Posterior vena cava (tissue), 2 donors: ENCODE data around the gene CTDSPL. TPM values are rescaled to one million over a fixed set of nuclear protein-coding genes. Genes with fewer than 3 reads are reported as not detected.

ENCODE experiments used
- DNase-seq: peaks from one replicate; pipeline ENCODE4 v3.0.0-alpha.2; 2020; ENCODE audit warnings: low spot score
- intact Hi-C, 2 donors: fragments of 100-400 bp; cut with DNase I; formaldehyde crosslinking; loops; one replicate each; pipeline versions ENCODE4 v1.14.1 to v1.14.2; 2022 to 2023
- total RNA-seq, 2 donors: library from RNA; stranded (reverse); fragmentation: NEBNext Ultra II Directional; extraction: Animal tissue kit (Norgen Biotek cat#: 25700); gene quantifications; one replicate each; pipeline ENCODE4 v1.2.1, GENCODE V29; 2021
- donor health status: DM: yes; HTN: yes; CAD: no.
- donor health status: DM: yes; HTN: yes; CAD: no.

CTDSPL gene
- total RNA-seq, 2 donors from 2014 or later: 41.3 to 45.7 TPM

DNA sequence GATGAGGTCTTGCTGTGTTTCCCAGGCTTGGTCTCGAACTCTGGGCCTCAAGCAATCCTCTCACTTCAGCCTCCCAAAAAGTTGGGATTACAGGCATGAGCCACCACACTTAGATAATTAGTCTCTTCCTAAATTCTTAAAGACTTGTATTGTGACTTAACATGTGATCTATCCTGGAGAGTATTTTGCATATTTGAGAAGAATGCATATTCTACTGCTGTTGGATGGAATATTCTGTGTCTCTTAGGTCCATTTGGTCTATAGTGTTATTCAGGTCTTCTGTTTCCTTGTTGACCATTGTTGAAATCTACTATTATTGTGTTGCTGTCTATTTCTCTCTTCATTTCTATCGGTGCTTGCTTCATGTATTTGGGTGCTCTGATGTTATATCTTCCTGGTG lies 68.8 kb downstream of the CTDSPL start:
- no peak for DNase-seq
- intact Hi-C loops: no loop called here

DNA sequence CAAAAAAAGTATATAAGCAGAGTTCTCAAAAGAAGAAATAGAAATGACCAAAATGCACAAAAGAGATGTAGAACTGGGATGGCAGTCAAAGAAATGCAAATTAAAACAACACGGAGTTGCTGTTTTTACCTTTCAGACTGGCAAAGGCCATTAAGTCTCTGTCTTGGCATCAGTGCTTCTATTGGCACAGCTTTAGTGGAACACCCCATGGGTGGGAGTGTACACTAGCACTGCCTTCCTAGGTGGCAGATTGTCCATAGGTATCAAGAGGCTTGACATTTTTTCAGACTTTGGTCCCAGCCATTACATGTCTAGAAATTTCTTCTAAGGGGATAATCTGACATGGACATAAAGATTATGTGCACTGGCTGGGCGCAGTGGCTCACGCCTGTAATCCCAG lies 70.8 kb downstream of the CTDSPL start:
- no peak for DNase-seq
- intact Hi-C loops: no loop called here

DNA sequence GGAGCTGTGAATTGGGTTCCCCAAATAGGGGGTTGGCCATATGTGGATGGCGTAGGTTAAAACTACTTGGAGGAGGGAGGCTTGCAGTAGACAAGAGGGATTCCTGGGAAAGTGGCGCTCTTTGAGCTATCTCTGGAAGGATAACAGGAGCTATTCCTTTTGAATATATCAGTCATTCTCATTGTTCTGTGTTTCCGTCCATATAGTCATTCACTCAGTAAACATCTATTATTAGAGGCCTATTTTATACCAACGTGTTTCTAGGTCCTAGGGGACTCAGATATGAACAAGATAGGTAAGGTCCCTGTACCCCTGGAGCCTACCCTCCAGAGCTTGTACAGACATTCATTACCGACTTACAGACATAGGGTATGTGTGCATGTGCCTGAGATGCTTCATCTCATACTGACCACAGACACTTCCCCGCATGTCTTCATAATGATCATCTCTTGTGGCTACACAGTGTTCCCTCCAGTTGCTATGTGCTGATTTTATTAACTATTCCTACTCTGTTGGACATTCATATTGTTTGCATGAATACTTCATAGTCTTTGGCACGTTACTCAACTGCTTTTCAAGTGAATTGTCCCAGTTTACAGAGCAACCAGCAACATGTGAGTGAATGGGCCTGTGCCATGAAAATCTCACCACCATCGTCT lies 73.1 kb downstream of the CTDSPL start:
- intact Hi-C loops: loop anchor here in 1 of 2 donors (1.0 kb wide), 1 partner anchor 47 kb away; no protein-coding TSS in a partner anchor
- DNase-seq: no peak

DNA sequence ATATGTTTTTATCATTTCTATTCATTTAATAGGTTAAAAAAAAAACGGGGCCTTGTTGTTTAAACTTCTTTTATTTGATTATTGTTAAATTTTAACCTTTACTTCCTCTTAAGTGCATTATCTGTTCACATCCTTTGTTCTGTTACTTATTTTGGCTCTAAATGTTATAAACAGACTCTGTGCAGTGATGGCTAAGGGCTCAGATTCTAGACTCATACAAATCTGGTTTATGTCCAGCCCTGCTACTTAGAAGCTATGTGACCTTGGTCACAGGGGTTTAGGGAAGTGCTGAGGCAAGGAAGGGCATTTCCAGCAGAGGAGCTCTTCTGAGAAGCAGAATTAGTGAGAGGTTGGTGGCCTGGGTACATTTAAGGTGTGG lies 73.6 kb downstream of the CTDSPL start:
- no peak for DNase-seq
- intact Hi-C loops: no loop called here

DNA sequence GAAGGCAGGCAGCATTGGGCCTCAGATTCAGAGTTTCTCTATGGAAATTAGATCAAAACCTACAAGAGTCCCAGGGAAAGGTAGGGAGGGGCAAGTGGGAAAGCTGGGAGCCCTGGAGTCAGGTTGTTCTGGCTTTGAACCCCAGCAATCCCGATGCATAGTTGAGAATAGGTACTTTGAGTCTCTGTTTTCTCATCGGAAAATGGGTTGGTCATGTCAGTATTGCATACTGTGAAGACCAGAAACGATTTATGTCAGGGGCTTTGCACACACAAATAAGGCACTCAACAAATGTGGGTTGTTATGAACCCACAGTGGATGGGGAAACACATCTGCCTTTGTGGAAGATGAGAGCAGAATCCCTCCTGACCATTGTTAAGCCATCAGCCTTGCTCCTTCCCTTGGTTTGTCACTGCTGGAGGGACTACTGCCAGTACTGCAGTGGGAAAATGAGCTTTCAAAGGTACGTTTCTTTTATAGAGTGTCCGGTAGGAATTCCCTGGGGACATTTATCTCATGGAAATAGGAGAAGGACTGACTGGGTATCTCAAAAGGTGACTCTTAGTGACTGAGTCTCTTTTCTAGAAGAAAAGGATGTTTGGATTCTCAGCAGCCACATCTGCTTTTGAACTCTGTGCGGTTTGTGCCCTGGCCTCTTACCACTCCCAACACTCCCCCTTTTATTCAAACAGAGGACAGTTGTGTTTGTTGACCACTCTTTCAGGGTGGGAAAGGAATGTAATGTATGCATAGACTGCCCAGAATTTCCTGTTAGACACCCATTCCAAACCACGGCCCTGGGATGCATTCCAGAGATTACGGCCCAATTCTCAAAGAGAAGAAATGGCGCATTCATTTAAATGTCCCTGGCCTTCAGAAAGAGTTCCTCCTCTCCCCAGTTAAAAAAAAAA lies 74.3 kb downstream of the CTDSPL start:
- intact Hi-C loops: no loop called here
- DNase-seq: no peak

DNA sequence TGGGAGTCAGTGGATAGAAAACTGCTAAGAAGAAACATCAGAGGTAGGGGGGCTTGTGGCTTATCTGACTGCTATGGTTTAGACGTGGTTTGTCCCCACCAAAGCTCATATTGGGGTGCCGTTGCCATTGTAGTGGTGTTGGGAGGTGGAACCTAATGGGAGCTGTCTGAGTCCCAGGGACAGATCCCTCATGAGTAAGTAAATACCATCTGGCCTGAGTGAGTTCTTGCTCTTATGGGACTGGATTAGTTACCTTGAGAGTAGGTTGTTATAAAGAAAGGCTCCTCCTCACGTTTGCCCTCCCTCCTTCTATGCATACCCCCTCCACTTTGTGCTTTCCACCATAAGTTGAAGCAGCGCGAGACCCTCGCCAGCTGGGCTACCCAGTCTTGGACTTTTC lies 75.5 kb downstream of the CTDSPL start:
- intact Hi-C loops: no loop called here
- no peak for DNase-seq

DNA sequence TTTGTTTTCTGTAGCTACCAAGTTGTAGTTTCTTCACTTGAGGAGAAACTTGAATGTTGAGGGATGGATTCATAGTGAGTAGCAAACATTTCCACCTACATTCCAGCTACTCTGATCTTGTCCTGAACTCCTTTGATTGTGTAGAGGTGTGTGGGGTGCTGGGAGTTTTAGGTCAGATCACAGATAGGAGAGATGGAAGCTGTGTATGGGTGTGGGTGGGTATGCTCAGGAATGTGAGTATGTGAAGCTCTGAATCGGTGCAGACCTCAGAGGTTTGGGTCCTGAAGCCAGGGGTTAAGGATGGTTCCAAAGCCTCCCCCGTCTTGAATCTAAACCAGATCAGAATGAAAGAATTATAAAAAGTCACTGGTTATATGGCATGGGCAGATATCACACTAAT lies 76.3 kb downstream of the CTDSPL start:
- no peak for DNase-seq
- intact Hi-C loops: no loop called here

DNA sequence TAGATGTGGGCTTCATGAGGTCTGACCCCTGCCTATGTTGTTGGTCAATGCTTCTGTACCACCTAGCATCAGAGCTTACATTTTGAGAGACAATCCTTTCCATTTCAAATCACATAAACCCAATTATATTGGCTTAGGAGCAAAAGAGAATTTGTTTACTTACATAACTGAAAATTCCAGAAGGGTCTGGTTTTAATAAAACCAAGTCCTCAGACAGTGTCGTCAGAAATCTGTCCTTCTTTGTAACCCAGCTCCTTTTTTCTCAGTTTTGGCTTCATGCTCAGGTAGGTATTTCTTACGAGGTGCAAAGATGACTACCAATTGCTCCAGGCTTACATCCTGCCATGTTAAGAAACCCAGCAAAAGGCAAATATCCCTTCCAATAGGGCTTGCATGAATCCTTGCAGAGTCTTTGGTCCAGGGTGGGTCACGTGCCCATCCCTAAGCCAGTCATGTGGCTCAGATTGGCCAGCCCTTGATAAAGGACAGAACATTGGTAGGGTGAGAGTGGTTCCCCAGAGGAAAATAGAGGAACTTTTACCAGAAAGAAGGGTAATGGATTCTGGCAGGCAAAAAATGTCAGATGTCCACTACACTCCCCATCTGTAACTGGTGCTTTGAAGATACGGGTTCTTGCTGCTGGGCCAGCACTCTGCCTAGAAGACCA lies 78.7 kb downstream of the CTDSPL start:
- intact Hi-C loops: no loop called here
- DNase-seq: no peak

DNA sequence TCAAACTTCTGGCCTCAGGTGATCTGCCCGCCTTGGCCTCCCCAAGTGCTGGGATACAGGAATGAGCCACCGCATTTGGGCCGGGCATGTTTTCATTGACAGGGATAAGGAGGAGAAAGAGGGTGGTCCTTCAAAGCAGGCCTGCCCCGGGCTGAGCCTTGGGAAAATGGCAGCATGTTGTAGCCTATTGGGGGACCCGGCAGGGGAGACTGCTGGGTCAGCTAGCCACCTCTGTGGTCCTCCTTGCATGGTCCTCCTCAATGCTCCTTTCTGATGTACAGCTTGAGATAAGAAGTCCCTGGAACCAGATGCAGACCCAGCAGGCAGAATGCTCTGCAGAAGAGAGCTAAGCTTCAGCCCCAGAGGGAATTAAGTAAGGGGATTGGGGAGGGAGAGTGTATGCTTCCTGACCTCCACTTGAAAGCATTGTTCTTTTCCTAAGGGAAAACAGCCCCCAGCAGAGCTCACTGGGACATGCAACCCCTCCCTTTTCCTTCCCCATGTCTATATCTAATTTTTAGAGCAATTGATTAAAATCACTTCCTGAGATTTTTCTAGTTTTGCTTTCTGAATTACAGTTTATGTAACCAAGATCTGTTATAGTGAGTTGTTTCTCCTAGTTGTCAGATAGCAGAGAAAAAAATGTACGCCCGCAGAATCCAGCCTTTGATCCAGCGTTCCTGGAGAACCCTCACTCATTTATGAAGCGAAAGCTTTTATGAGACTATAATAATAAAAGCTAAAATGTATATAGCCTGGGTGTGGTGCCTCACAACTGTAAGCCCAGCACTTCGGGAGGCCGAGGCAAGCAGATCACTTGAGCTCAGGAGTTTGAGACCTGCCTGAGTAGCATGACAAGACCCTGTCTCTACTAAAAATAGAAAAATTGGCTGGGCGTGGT lies 80.2 kb downstream of the CTDSPL start:
- DNase-seq: no peak
- intact Hi-C loops: no loop called here

DNA sequence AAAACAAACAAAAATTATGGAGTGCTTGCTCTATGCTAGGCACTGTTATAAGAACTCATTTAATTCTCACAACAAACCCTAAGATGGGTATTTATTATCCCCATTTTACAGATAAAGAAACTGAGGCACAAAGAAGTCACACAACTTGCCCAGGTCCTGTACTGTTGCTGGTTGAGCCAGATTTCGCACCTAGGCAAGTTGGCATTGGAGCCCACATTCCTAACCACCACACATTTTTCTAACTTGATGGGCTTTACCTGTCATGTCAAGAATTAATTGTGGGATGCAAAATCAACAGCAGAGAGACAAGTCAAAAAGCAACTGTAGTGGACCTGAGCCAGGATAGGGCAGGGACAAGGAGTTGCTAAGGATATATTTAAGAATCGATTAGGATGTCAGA lies 81.0 kb downstream of the CTDSPL start:
- intact Hi-C loops: no loop called here
- no peak for DNase-seq

DNA sequence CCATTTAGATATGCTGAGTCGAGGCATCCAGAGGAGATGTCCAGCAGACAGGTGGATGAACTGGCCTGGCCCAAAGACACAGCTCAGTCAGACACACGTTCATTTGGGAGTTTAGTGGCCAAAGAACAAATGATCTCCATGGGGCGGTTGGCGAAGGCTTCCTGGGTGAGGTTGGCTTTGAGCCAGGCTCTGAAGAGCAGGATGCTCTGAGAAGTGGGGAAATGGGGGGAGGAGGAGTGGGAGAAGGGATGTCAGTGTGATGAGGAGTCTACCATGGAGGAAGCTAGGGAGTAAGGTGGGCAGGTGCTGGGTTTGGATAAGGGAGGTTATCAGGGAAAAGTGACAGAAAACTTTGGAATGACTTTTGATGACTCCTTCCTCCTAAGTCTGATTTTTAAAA lies 81.4 kb downstream of the CTDSPL start:
- no peak for DNase-seq
- intact Hi-C loops: no loop called here

DNA sequence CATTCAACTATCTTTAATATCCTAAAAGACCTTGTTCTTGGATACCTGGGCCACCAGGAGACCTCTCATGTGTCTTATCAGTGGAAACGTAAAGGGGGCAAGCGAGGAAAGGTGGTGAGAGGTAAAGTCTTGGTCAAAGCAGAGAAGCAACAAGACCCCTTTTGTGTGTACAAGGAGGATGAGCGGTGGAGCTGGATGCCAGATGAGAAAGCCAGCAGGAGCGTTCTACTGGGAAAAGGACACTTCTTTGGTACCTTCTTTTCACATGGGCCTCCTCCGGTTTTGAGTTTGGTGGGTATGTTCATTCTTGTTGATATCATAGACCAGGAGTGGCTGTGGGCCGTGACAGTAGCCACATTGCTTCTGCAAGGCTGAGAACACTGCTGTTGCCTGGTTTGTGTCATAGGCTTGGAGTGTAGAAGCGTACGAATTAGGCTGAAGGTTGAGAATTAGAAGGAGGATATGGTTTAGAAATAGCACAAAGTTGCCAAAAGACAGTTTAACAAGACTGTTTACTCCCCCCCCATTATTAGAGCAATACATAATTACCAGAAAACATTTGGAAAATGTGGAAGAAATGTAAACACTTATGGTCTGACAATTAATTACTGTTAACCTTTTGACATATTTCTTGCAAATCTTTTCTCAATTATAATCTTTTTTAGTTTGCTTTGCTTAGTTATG lies 82.1 kb downstream of the CTDSPL start:
- intact Hi-C loops: no loop called here
- no peak for DNase-seq

DNA sequence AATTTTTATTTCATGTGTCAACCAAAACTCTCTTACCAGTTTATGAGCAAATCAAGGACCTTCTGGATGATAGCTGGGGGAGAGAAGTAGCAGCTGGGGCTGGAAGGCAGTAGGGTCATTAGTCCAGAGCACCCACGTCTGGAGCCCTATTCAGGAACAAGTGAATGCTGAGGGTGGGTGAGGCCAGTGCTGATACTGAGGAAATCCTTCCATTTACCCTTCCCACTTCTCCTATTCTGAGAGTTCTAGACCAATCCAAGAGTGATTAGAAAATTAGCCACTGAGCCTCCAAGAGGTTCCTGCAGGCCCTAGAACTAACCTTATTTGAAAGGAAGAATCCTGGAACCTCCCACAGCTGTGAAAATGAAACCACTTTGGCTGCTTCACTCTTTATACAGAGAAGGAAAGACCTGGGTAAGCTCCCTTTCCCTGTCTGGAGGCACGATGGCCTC lies 82.7 kb downstream of the CTDSPL start:
- DNase-seq: no peak
- intact Hi-C loops: no loop called here

DNA sequence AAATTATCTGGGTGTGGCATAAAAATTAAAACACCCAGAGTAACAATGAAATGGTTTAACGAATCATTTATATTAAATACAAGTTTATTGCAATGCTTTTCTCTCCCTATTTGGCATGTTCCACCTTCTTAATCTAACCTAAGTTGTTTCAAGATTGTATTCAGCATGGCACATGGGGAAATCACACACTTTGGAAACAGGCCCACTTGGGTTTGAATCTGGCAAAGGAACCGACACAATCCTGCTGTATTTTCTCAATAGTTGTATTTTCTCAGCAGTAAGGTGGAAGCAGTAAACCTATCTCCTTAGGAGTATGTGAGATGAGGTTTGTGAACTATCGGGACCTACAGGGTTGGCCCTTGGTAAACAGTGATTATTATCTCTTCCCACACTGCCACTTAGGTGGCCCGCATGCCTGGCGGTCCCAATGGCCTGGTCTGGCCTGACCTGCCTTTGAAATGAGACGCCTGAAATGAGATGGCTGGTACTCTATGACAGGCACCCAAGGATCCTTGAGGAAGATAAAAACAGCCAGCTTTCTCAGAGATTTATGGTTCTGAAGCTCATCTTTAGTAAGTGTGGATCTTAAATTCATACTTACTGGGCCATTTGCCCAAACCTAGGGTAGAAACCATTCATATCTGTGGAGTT lies 83.6 kb downstream of the CTDSPL start:
- intact Hi-C loops: no loop called here
- no peak for DNase-seq

DNA sequence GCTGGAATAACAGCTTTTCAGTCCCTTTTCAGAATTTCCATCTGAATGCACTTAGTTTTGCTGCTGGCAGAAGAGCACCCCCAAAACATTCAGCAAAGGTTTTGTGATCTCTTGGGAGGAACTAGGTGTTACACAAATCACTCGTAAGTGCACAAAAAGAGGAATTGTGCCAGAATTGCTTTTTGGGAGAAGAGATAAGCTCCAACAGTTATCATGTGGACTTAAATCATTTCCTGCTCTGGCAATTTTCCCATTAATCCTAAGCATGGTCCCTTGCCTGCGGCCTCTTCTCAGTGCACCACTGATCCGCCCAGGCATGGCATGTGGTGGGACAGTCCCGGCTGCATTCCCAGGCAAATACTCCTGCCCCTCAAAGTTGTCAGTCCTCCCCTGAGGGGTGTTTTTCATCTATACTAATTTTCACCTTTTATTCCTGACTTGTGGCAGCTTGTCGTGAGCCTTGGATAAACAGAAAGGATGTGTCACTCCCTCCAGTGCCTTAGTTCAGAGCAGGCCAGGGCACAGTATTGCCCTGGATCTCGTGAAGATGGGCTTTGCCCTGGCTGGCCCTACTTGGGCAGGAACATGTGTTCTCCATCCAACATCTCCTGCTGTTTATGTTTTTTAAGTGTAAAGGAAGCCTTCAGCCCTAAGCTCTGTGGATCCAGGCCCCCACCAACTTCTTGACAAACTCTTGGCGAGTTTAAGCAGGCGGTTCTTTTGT lies 84.3 kb downstream of the CTDSPL start:
- DNase-seq: no peak
- intact Hi-C loops: no loop called here

DNA sequence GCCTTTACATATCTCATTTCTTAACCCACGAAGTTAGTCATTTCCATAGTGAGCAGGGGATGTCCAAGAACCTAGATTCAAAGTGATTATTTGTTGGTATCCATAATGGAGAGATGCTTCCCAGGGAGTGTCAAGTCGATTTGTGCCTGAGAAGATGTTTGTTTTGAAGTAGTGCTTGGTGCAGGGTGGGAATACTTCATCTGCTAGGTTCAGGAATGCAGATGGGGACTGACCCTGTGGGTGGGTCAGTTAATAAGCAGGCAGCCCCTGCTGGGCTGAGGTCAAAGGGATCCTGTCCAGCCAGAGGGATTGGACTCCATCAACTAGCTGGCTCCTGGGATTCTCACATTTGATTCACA lies 84.8 kb downstream of the CTDSPL start:
- intact Hi-C loops: no loop called here
- DNase-seq: no peak

DNA sequence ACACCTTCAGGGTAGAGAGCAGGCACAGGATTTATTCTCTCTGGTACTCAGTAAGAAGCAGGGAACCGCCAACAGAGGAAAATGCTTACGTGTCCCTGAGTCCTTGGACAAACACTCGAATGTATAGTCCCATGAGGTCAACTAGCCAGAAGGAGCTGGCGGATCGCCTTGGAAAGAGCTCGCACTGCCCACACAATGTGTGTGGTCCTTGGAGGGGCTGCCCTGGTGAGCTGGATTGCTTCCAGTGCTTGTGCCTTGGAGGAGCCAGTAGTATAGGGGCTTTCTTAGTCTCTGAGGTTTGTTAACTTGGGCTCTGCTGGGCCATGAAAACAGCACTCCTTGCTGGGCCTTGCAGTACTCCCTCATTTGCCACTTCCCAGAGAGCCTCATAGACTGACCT lies 88.2 kb downstream of the CTDSPL start:
- no peak for DNase-seq
- intact Hi-C loops: no loop called here

DNA sequence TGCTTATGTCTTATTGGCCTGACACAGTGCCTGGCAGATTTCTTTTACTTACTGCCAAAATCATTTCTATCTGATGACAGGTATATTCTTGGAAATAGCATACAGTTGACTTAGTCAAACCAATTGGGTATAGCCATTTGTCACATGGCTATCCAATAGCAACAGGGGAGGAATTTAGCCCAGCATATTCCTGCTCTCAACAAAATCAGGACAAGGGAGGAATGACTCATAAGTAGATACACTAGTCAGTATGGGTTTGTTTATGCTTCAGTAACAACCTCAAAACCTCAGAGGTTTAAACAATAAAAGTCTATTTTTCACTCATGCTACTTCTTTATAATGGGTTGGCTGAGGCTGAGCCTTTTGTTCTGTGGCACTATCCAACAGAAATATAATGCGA lies 90.9 kb downstream of the CTDSPL start:
- DNase-seq: no peak
- intact Hi-C loops: no loop called here
